NT2/D1 (cell line): ENCODE data around the gene PHACTR2.
"Not testable (repeated sequence)": the region's sequence is repeated elsewhere in the genome, so short reads cannot be mapped to it uniquely, and the experiment has no call there.

ENCODE experiments used
- SUZ12 ChIP-seq: IDR thresholded peaks from 2 replicates; pipeline ENCODE4 v1.6.1; 2011; ENCODE audit not compliant: insufficient read length, insufficient read depth; ENCODE audit errors: extremely low read depth
- YY1 ChIP-seq: IDR thresholded peaks from 2 replicates; pipeline ENCODE4 v1.6.1; 2011; ENCODE audit not compliant: insufficient read length, insufficient read depth
- ZNF274 ChIP-seq: IDR thresholded peaks from 2 replicates; pipeline ENCODE4 v1.6.1; 2011; ENCODE audit warnings: mild to moderate bottlenecking, low read depth, low read length

DNA sequence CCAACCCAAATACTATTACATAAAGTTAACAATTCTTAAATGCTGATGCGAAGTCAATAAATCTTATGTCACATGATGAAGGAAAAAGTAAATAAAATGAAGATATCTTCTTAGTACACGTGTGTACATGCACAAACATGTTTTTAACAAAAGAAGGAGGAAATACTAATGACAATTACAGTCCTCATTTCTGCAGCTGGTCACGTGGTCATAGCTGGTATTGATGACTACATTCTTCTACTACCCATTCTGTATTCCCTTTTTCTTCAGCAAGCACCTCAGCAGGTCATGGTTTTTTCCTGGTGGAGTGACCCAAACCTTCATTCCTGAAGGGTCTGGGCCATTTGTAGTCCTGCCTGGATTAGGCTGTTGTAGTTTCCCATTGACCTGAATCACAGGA, 191.0 kb downstream of the PHACTR2 start:
- TF ChIP-seq YY1, ZNF274, SUZ12: not testable (repeated sequence)
